ENCODE results near the gene ATP2A2.

GRCh38 chr12:110354172-110354780, 73.2 kb downstream of the ATP2A2 start:
- TF ChIP-seq CTCF (IDR thresholded peaks at IDR 0.05) (no peak), POLR2A (IDR thresholded peaks at IDR 0.05) (no peak)

Measured in heart left ventricle (tissue), 13 donors.